H9 (cell line): ENCODE data around the gene SPEG. TPM values are rescaled to one million over a fixed set of nuclear protein-coding genes. Genes with fewer than 3 reads are reported as not detected.
A peak's percentile ranks its signal among the peaks of the same experiment; 100 is the strongest.

Experiments
- DNase-seq: peaks from one replicate; pipeline ENCODE4 v3.0.0-alpha.2; 2017
- H2AFZ ChIP-seq: one replicate; pipeline ENCODE4 v1.6.1; 2013; ENCODE audit warnings: mild to moderate bottlenecking, low read length, control low read depth, moderate library complexity
- H2AK5ac ChIP-seq: 2 replicates; pipeline ENCODE4 v1.6.1; 2013; ENCODE audit warnings: low read length, control low read depth, mixed read lengths; ENCODE audit not compliant: insufficient read length
- H2BK120ac ChIP-seq: one replicate; pipeline ENCODE4 v1.6.1; 2013; ENCODE audit warnings: low read depth, mild to moderate bottlenecking, low read length, control low read depth, inconsistent platforms; ENCODE audit not compliant: poor library complexity, severe bottlenecking
- H2BK12ac ChIP-seq: 2 replicates; pipeline ENCODE4 v1.6.1; 2013; ENCODE audit warnings: low read length, control low read depth, mixed read lengths, low read depth; ENCODE audit not compliant: insufficient read length
- H2BK15ac ChIP-seq: 2 replicates; pipeline ENCODE4 v1.6.1; 2013; ENCODE audit warnings: low read depth, low read length, control low read depth
- H2BK20ac ChIP-seq: one replicate; pipeline ENCODE4 v1.6.1; 2013; ENCODE audit warnings: low read depth, mild to moderate bottlenecking, low read length, control low read depth, inconsistent platforms; ENCODE audit not compliant: poor library complexity, severe bottlenecking
- H2BK5ac ChIP-seq: 2 replicates; pipeline ENCODE4 v1.6.1; 2013; ENCODE audit warnings: low read length, control low read depth, mixed read lengths; ENCODE audit not compliant: insufficient read length
- H3K14ac ChIP-seq: 2 replicates; pipeline ENCODE4 v1.6.1; 2013; ENCODE audit warnings: low read length, control low read depth; ENCODE audit not compliant: insufficient read depth
- H3K18ac ChIP-seq: 2 replicates; pipeline ENCODE4 v1.6.1; 2013; ENCODE audit warnings: low read depth, mild to moderate bottlenecking, mixed read lengths, low read length, control low read depth; ENCODE audit not compliant: insufficient read length
- H3K23ac ChIP-seq: 2 replicates; pipeline ENCODE4 v1.6.1; 2013; ENCODE audit warnings: low read length, control low read depth, mixed read lengths, low read depth; ENCODE audit not compliant: insufficient read length
- H3K23me2 ChIP-seq: 2 replicates; pipeline ENCODE4 v1.6.1; 2013; ENCODE audit warnings: low read depth, mild to moderate bottlenecking, mixed read lengths, low read length, control low read depth; ENCODE audit not compliant: insufficient read length, poor library complexity, severe bottlenecking
- H3K27ac ChIP-seq: 2 replicates; pipeline ENCODE4 v1.5.1; 2013; ENCODE audit warnings: low read length, control low read depth, mixed read lengths, low read depth; ENCODE audit not compliant: insufficient read length
- H3K27me3 ChIP-seq: 2 replicates; pipeline ENCODE4 v1.6.1; 2013; ENCODE audit warnings: low read length, control low read depth, inconsistent platforms; ENCODE audit not compliant: insufficient read depth
- H3K4ac ChIP-seq: 2 replicates; pipeline ENCODE4 v1.6.1; 2013; ENCODE audit warnings: low read depth, mild to moderate bottlenecking, control low read depth, inconsistent platforms, low read length, moderate library complexity
- H3K4me1 ChIP-seq: 2 replicates; pipeline ENCODE4 v1.6.1; 2013; ENCODE audit warnings: low read length, control low read depth, inconsistent platforms; ENCODE audit not compliant: insufficient read depth
- H3K4me2 ChIP-seq: 2 replicates; pipeline ENCODE4 v1.6.1; 2013; ENCODE audit warnings: low read length, control low read depth, mixed read lengths; ENCODE audit not compliant: insufficient read length, insufficient read depth
- H3K56ac ChIP-seq: 2 replicates; pipeline ENCODE4 v1.6.1; 2013; ENCODE audit warnings: low read depth, mild to moderate bottlenecking, mixed read lengths, low read length, control low read depth; ENCODE audit not compliant: insufficient read length
- H3K79me1 ChIP-seq: 2 replicates; pipeline ENCODE4 v1.6.1; 2013; ENCODE audit warnings: low read depth, mild to moderate bottlenecking, moderate library complexity, low read length, control low read depth, inconsistent platforms; ENCODE audit not compliant: insufficient read depth, poor library complexity, severe bottlenecking
- H3K79me2 ChIP-seq: 2 replicates; pipeline ENCODE4 v1.6.1; 2013; ENCODE audit warnings: low read length, control low read depth, inconsistent platforms; ENCODE audit not compliant: insufficient read depth
- H3K9ac ChIP-seq: 2 replicates; pipeline ENCODE4 v1.6.1; 2013; ENCODE audit warnings: low read length, control low read depth, mixed read lengths; ENCODE audit not compliant: insufficient read length; ENCODE audit errors: extremely low read depth
- H3K9me3 ChIP-seq: one replicate; pipeline ENCODE4 v1.6.1; 2013; ENCODE audit warnings: low read depth, low read length, inconsistent platforms; ENCODE audit not compliant: control insufficient read depth
- H3T11ph ChIP-seq: one replicate; pipeline ENCODE4 v1.6.1; 2013; ENCODE audit warnings: mild to moderate bottlenecking, low read length, control low read depth, inconsistent platforms
- H4K20me1 ChIP-seq: one replicate; pipeline ENCODE4 v1.6.1; 2013; ENCODE audit not compliant: control insufficient read depth, insufficient read length, insufficient read depth
- H4K5ac ChIP-seq: 2 replicates; pipeline ENCODE4 v1.6.1; 2013; ENCODE audit warnings: low read depth, mild to moderate bottlenecking, mixed read lengths, low read length, control low read depth; ENCODE audit not compliant: insufficient read length
- H4K8ac ChIP-seq: replicated peaks from 2 replicates; pipeline ENCODE4 v1.6.1; 2013; ENCODE audit warnings: low read length, control low read depth, mixed read lengths, low read depth; ENCODE audit not compliant: insufficient read length
- H4K91ac ChIP-seq: 2 replicates; pipeline ENCODE4 v1.6.1; 2013; ENCODE audit warnings: low read depth, mild to moderate bottlenecking, moderate library complexity, mixed read lengths, low read length, control low read depth; ENCODE audit not compliant: insufficient read length
- H3K27ac Mint-ChIP-seq, 3 experiments: 2 replicates in 2 of 3; 3 replicates in 1 of 3; pipeline ENCODE4 v1.8.0; 2020 to 2021; ENCODE audit warnings: mixed read lengths in 3 of 3, mild to moderate bottlenecking in 1 of 3, moderate library complexity in 1 of 3
- H3K27me3 Mint-ChIP-seq: 2 replicates; pipeline ENCODE4 v1.8.0; 2021; ENCODE audit warnings: low read depth, mild to moderate bottlenecking, moderate library complexity, mixed read lengths
- H3K36me3 Mint-ChIP-seq, 3 experiments: 2 replicates in 2 of 3; 3 replicates in 1 of 3; pipeline ENCODE4 v1.8.0; 2020 to 2021; ENCODE audit warnings: low read depth in 3 of 3, mixed read lengths in 3 of 3; ENCODE audit not compliant: insufficient read depth in 1 of 3
- H3K4me1 Mint-ChIP-seq, 2 experiments: 2 replicates each; pipeline ENCODE4 v1.8.0; 2020; ENCODE audit warnings: mixed read lengths in 2 of 2
- H3K4me3 Mint-ChIP-seq, 2 experiments: 2 replicates in 1 of 2; 3 replicates in 1 of 2; pipeline ENCODE4 v1.8.0; 2020 to 2021; ENCODE audit warnings: mild to moderate bottlenecking in 2 of 2, mixed read lengths in 2 of 2, moderate library complexity in 1 of 2
- H3K9me3 Mint-ChIP-seq, 2 experiments: 2 replicates in 1 of 2; 3 replicates in 1 of 2; pipeline ENCODE4 v1.8.0; 2020; ENCODE audit warnings: mild to moderate bottlenecking in 2 of 2, mixed read lengths in 2 of 2, moderate library complexity in 1 of 2
- CTCF ChIP-seq: fragments of 200-600 bp; sonication (generic); conservative IDR thresholded peaks from 3 replicates; pipeline ENCODE4 v1.8.0; 2021; ENCODE audit warnings: antibody characterized with exemption, mild to moderate bottlenecking
- WGBS: extraction: QIAGEN DNeasy Blood & Tissue Kit; methylation state at CpG from one replicate; pipeline ENCODE4 v1.1.7; 2013; ENCODE audit warnings: missing lambda C conversion rate, low lambda C conversion rate, mixed read lengths; ENCODE audit not compliant: insufficient read length; ENCODE audit errors: extremely low coverage; 5-methylcytosine and 5-hydroxymethylcytosine counted together
- total RNA-seq: library from RNA; stranded (reverse); gene quantifications from 2 replicates; pipeline ENCODE4 v1.2.1, GENCODE V29; 2021

SPEG gene
- total RNA-seq, 1 experiment from 2014 or later = 23.7 TPM

- no CpG with 5 or more reads among the region's 23 CpGs for WGBS
- no peak overlapping the region for H3K4me2 ChIP-seq
- no peak overlapping the region for H3K56ac ChIP-seq
- peaks cover under 1 to 5% (median 3%) of the 10 kb centered on the region in 3 experiments; a peak in 4 of 7 replicates for H3K36me3 Mint-ChIP-seq
- H2BK20ac ChIP-seq = no peak overlapping the region
- peaks cover 26 to 44% of the 10 kb centered on the region in 2 experiments for H3K4me1 Mint-ChIP-seq
- H3K9me3 Mint-ChIP-seq = no peaks in the 10 kb centered on the region
- H4K5ac ChIP-seq = no peak overlapping the region
- no peak overlapping the region for H3K27ac ChIP-seq
- no peak overlapping the region for H3K4me3 Mint-ChIP-seq
- no peak overlapping the region for H2BK15ac ChIP-seq
- H3K79me2 ChIP-seq = no peaks in the 10 kb centered on the region
- H3K79me1 ChIP-seq = no peaks in the 10 kb centered on the region
- no peak overlapping the region for H2AFZ ChIP-seq
- H3K18ac ChIP-seq = no peak overlapping the region
- peaks cover 8% of the 10 kb centered on the region for H3K23me2 ChIP-seq
- H3K27me3 ChIP-seq = peaks cover 5% of the 10 kb centered on the region; the same call in 1 of the 2 replicates
- no peak overlapping the region for H3K4ac ChIP-seq
- no peaks in the 10 kb centered on the region; the same call in 1 of the 2 replicates for H3K4me1 ChIP-seq
- no peak overlapping the region for H4K8ac ChIP-seq
- H4K91ac ChIP-seq = no peak overlapping the region
- H3T11ph ChIP-seq = no peak overlapping the region
- H2BK12ac ChIP-seq = no peak overlapping the region
- H3K14ac ChIP-seq = no peak overlapping the region
- no peaks in the 10 kb centered on the region for H3K9me3 ChIP-seq
- peak overlapping the region in 1 of 3 experiments; percentile 88; a peak in 2 of 7 replicates for H3K27ac Mint-ChIP-seq
- H2BK120ac ChIP-seq = no peak overlapping the region
- no peak for TF ChIP-seq CTCF
- peaks cover 3% of the 10 kb centered on the region for H4K20me1 ChIP-seq
- no peak overlapping the region for H3K9ac ChIP-seq
- H3K27me3 Mint-ChIP-seq = peaks cover 56% of the 10 kb centered on the region
- H3K23ac ChIP-seq = no peak overlapping the region
- H2AK5ac ChIP-seq = no peak overlapping the region
- H2BK5ac ChIP-seq = no peak overlapping the region
- no peak for DNase-seq
Measured at GRCh38 chr2:219444566-219445091, 10.0 kb downstream of the SPEG start.
